Sigmoid colon (tissue), 7 donors: ENCODE measurements around the gene TGFBR2. TPM values are rescaled to one million over a fixed set of nuclear protein-coding genes. Genes with fewer than 3 reads are reported as not detected.
A peak's percentile ranks its signal among the peaks of the same experiment; 100 is the strongest.

ENCODE experiments used
- DNase-seq: peaks from one replicate; pipeline ENCODE4 v3.0.0-alpha.2; 2019
- H3K27ac ChIP-seq, 4 donors: fragments of 200-600 bp; sonication (generic); one replicate each; pipeline ENCODE4 v1.5.1; 2016 to 2019; ENCODE audit warnings: mild to moderate bottlenecking in 1 of 4
- H3K27me3 ChIP-seq, 3 donors: fragments of 200-600 bp; sonication (generic); one replicate each; pipeline ENCODE4 v1.5.1; 2019; ENCODE audit warnings: mild to moderate bottlenecking in 1 of 3
- H3K36me3 ChIP-seq, 4 donors: fragments of 200-600 bp; sonication (generic); one replicate each; pipeline ENCODE4 v1.5.1; 2016 to 2019
- H3K4me1 ChIP-seq, 4 donors: fragments of 200-600 bp; sonication (generic); one replicate each; pipeline ENCODE4 v1.5.1; 2017 to 2019
- H3K4me3 ChIP-seq, 4 donors: fragments of 200-600 bp; sonication (generic); one replicate each; pipeline ENCODE4 v1.5.1; 2017 to 2019; ENCODE audit warnings: mild to moderate bottlenecking in 2 of 4, moderate library complexity in 1 of 4
- H3K9me3 ChIP-seq, 4 donors: fragments of 200-600 bp in 3 of 4; sonication (generic) in 3 of 4; one replicate each; pipeline versions ENCODE4 v1.5.1 to v1.6.1; 2013 to 2019
- EP300 ChIP-seq, 4 donors: sonication (generic); formaldehyde crosslinking; IDR thresholded peaks; one replicate each; pipeline ENCODE4 v1.6.1; 2017; ENCODE audit warnings: antibody characterized with exemption in 4 of 4
- POLR2A ChIP-seq, 2 donors: fragments of 450-650 bp; IDR thresholded peaks; one replicate each; pipeline ENCODE4 v1.6.1; 2016; ENCODE audit warnings: antibody characterized with exemption in 2 of 2, mild to moderate bottlenecking in 2 of 2, moderate library complexity in 2 of 2
- POLR2AphosphoS5 ChIP-seq, 4 donors: sonication (generic); formaldehyde crosslinking; IDR thresholded peaks; one replicate each; pipeline ENCODE4 v1.6.1; 2017; ENCODE audit warnings: antibody characterized with exemption in 4 of 4
- WGBS, 2 donors: extraction: QIAGEN DNeasy Blood & Tissue Kit; methylation state at CpG; one replicate each; pipeline ENCODE4 v1.1.7; 2013; 5-methylcytosine and 5-hydroxymethylcytosine counted together
- intact Hi-C: fragments of 100-400 bp; cut with DNase I; formaldehyde crosslinking; loops from one replicate; pipeline ENCODE4 v1.15.1; 2023
- polyA plus RNA-seq, 3 donors: library from polyadenylated mRNA; stranded (reverse); fragments of 200-250 nt; gene quantifications; one replicate each; pipeline ENCODE4 v1.2.3, GENCODE V29; 2013
- total RNA-seq, 4 donors: library from RNA; depleted of rRNA; stranded (reverse); fragments of >200 nt; gene quantifications; one replicate each; pipeline ENCODE4 v1.1.0, GENCODE V29; 2016
- TF ChIP-seq, protein P1 (sequence below), 4 experiments: fragments of 450-650 bp in 3 of 4; fragments of 200-600 bp in 1 of 4; IDR thresholded peaks; one replicate each; pipeline ENCODE4 v1.5.1; 2016 to 2019; ENCODE audit warnings: antibody characterized with exemption in 4 of 4, mild to moderate bottlenecking in 3 of 4, moderate library complexity in 2 of 4
- donor health status: healthy with polysubstance abuse.
- donor health status: Bipolar disorder and iron deficiency.
- donor health status: healthy.

The TGFBR2 gene
- total and polyA plus RNA-seq, 7 donors = 9.9 to 243 (median 215) TPM

GRCh38 chr3:30612437-30613132 lies 6.2 kb downstream of the TGFBR2 start:
- TF ChIP-seq, protein P1, sequence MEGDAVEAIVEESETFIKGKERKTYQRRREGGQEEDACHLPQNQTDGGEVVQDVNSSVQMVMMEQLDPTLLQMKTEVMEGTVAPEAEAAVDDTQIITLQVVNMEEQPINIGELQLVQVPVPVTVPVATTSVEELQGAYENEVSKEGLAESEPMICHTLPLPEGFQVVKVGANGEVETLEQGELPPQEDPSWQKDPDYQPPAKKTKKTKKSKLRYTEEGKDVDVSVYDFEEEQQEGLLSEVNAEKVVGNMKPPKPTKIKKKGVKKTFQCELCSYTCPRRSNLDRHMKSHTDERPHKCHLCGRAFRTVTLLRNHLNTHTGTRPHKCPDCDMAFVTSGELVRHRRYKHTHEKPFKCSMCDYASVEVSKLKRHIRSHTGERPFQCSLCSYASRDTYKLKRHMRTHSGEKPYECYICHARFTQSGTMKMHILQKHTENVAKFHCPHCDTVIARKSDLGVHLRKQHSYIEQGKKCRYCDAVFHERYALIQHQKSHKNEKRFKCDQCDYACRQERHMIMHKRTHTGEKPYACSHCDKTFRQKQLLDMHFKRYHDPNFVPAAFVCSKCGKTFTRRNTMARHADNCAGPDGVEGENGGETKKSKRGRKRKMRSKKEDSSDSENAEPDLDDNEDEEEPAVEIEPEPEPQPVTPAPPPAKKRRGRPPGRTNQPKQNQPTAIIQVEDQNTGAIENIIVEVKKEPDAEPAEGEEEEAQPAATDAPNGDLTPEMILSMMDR (IDR thresholded peaks at IDR 0.05) = no peak
- TF ChIP-seq POLR2AphosphoS5 (IDR thresholded peaks at IDR 0.05) (no peak), EP300 (IDR thresholded peaks at IDR 0.05) (no peak), POLR2A (IDR thresholded peaks at IDR 0.05) (no peak)
- WGBS, 2 donors = 48 to 76% methylated on average over 3 of the region's 3 CpGs
- peaks cover 0 to 94% (median 73%) of the 10 kb centered on the region in 4 donors for H3K4me1 ChIP-seq
- H3K27ac ChIP-seq = peak overlapping the region; percentile 95 to 99 (median 98)
- intact Hi-C loops = no loop called here
- no peaks in the 10 kb centered on the region for H3K36me3 ChIP-seq
- no peaks in the 10 kb centered on the region for H3K27me3 ChIP-seq
- H3K9me3 ChIP-seq = no peaks in the 10 kb centered on the region
- no peak overlapping the region for H3K4me3 ChIP-seq
- no peak for DNase-seq

DNA sequence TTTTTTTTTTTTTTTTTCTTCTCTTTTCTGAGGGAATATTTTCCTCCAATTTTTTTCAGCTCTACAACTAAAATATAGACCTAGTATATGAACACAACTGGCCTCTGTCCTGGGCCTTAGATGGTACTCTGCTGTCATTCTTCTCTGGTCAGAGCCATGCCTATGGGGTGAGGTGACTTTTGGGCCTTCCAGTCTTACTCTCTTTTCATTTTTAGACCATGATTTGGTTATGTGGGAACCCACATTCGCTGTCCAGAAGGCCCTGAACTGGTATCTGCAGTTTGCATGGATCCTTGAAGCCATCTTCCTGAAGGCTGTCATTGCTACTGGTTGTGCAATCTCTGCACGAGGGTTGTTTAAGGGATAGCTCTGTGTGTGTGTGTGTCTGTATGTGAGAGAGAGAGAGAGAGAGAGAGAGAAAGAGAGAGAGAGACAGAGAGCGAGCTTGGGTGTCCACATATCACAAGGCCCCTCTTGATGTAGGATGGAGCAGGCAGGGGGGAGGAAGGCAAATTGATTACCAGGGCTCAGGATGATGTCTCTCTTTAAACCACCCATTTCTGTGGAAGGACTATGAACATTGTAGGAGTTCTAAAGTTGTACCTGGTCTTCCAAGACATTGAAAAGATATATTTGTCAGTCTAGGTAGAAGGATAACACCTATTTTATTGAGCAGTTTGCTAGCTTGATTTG lies 6.9 kb downstream of the TGFBR2 start:
- Histone ChIP-seq H3K36me3 (no peaks in the 10 kb centered on the region), H3K9me3 (no peaks in the 10 kb centered on the region), H3K27ac (peak overlapping the region in 3 of 4 donors; percentile 40 to 99 (median 99)), H3K27me3 (no peaks in the 10 kb centered on the region), H3K4me1 (peaks cover 0 to 97% (median 77%) of the 10 kb centered on the region in 4 donors), H3K4me3 (no peak overlapping the region)
- intact Hi-C loops = no loop called here
- TF ChIP-seq POLR2A (IDR thresholded peaks at IDR 0.05) = no peak
- no peak for TF ChIP-seq POLR2AphosphoS5 (IDR thresholded peaks at IDR 0.05)
- TF ChIP-seq EP300 (IDR thresholded peaks at IDR 0.05) = no peak
- TF ChIP-seq, protein P1 (IDR thresholded peaks at IDR 0.05) = no peak
- 60 to 82% methylated on average over 3 of the region's 3 CpGs for WGBS, 2 donors
- no peak for DNase-seq

DNA sequence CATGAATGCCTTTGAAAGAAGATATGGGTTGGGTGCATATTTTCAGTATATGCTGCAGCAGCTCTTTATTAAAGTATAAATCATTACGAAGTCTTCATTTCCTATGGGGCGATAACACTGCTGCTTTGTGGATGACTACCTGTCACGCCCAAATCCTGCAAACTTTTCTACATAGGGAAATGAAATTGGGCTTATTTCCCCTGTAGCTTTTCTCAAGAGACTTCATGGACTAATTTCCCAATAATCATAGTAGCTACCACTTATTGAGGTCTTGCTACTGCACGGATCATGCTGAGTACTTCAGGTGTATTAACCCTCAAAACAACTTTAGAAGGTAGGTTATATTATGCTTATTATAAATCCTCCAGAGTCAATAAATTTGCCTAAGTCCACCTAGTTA lies 8.0 kb downstream of the TGFBR2 start:
- no peak for DNase-seq
- TF ChIP-seq POLR2AphosphoS5 (IDR thresholded peaks at IDR 0.05) (no peak), EP300 (IDR thresholded peaks at IDR 0.05) (no peak), POLR2A (IDR thresholded peaks at IDR 0.05) (no peak)
- TF ChIP-seq, protein P1 (IDR thresholded peaks at IDR 0.05) = no peak
- intact Hi-C loops = no loop called here
- no peak overlapping the region for H3K4me3 ChIP-seq
- H3K9me3 ChIP-seq = no peaks in the 10 kb centered on the region
- WGBS, 2 donors = 62 to 84% methylated on average over 4 of the region's 4 CpGs
- no peaks in the 10 kb centered on the region for H3K27me3 ChIP-seq
- H3K4me1 ChIP-seq = peaks cover 0 to 98% (median 86%) of the 10 kb centered on the region in 4 donors
- no peaks in the 10 kb centered on the region for H3K36me3 ChIP-seq
- H3K27ac ChIP-seq = peak overlapping the region; percentile 25 to 99 (median 68)

DNA sequence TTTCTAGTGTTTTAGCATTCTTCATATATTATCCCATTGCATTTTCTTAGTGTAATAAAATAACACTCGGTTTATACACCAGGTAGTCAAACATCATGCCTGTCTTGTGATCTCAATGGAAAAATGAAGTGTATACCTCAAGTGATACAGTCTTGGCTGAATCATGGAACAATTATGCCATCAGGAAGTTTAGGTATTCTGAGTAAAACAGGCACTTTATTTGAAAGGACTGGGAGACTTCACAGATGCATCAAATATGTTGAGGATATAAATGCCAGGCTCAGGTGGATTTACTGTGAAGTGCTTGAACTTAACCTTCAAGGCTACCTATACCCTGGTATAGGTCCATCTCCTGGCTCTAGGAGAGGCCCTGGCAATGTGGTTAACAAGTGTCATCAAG lies 8.5 kb downstream of the TGFBR2 start:
- intact Hi-C loops = no loop called here
- H3K4me3 ChIP-seq = no peak overlapping the region
- TF ChIP-seq POLR2AphosphoS5 (IDR thresholded peaks at IDR 0.05) (no peak), EP300 (IDR thresholded peaks at IDR 0.05) (no peak), POLR2A (IDR thresholded peaks at IDR 0.05) (no peak)
- TF ChIP-seq, protein P1 (IDR thresholded peaks at IDR 0.05) = no peak
- peak overlapping the region; percentile 25 to 99 (median 33) for H3K27ac ChIP-seq
- H3K4me1 ChIP-seq = peaks cover 0 to 98% (median 89%) of the 10 kb centered on the region in 4 donors
- 49 to 61% methylated on average over 1 of the region's 1 CpG for WGBS, 2 donors
- no peaks in the 10 kb centered on the region for H3K36me3 ChIP-seq
- no peaks in the 10 kb centered on the region for H3K9me3 ChIP-seq
- H3K27me3 ChIP-seq = no peaks in the 10 kb centered on the region
- DNase-seq = no peak
